Measurements from ENCODE around the gene PRKCD. TPM values are rescaled to one million over a fixed set of nuclear protein-coding genes. Genes with fewer than 3 reads are reported as not detected.

PRKCD gene
- total RNA-seq, 2 experiments from 2014 or later, result 13.3 to 108 TPM

DNA sequence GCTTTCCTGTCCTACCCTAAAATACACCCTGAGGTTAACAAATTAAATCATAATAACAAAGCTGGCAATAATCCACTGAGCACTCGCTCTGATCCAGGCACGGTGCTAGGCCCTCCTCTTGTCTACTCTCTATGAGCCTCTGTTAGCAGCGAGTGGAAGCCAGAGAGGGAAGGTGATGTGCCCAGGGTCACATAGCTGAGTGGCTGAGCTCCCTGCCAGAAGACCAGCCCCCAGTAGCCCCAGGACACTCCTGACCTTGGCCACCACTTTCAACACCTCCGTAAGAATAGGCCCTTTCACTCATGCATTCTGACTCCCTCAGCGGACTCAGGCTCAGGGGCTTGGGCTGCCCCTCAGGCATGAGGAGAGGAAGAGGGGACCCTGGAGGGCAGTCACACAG, 9.5 kb upstream of the PRKCD start:
- Histone ChIP-seq H4K20me1 (ENCODE audit: insufficient read depth, low read length) (no peaks in the 10 kb centered on the region), H3K36me3 (ENCODE audit: insufficient read depth, low read length) (no peaks in the 10 kb centered on the region), H3K4me2 (ENCODE audit: low read length) (no peak overlapping the region), H3K79me2 (ENCODE audit: insufficient read depth, low read depth, low read length) (no peaks in the 10 kb centered on the region), H2AFZ (ENCODE audit: low read length) (no peak overlapping the region), H3K27ac (ENCODE audit: low read depth, low read length, poor library complexity, severe bottlenecking) (no peak overlapping the region), H3K4me1 (ENCODE audit: insufficient read depth, low read length, poor library complexity, severe bottlenecking) (no peaks in the 10 kb centered on the region), H3K9me2 (ENCODE audit: insufficient read depth, low read length) (no peaks in the 10 kb centered on the region), H3K9me3 (ENCODE audit: low read length) (no peaks in the 10 kb centered on the region), H3K4me3 (ENCODE audit: low read depth, low read length, poor library complexity, severe bottlenecking) (no peak overlapping the region)
- ChIA-PET CTCF (ENCODE audit: unreplicated experiment) (no interaction called here), POLR2A (interaction anchor here (0.7 to 0.9 kb wide), 2 partner anchors 9 to 20 kb away, joined by 3 read pairs; partner anchors contain the start of gene PRKCD)
- no peak for DNase-seq (ENCODE audit: low spot score)
- intact Hi-C loops (cut with micrococcal nuclease; ENCODE audit: unreplicated experiment), result no loop called here
- TF ChIP-seq, protein P1, sequence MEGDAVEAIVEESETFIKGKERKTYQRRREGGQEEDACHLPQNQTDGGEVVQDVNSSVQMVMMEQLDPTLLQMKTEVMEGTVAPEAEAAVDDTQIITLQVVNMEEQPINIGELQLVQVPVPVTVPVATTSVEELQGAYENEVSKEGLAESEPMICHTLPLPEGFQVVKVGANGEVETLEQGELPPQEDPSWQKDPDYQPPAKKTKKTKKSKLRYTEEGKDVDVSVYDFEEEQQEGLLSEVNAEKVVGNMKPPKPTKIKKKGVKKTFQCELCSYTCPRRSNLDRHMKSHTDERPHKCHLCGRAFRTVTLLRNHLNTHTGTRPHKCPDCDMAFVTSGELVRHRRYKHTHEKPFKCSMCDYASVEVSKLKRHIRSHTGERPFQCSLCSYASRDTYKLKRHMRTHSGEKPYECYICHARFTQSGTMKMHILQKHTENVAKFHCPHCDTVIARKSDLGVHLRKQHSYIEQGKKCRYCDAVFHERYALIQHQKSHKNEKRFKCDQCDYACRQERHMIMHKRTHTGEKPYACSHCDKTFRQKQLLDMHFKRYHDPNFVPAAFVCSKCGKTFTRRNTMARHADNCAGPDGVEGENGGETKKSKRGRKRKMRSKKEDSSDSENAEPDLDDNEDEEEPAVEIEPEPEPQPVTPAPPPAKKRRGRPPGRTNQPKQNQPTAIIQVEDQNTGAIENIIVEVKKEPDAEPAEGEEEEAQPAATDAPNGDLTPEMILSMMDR (conservative IDR thresholded peaks at IDR 0.05; ENCODE audit: low read length), result no peak
- no peak for TF ChIP-seq EZH2phosphoT487 (IDR thresholded peaks at IDR 0.05; ENCODE audit: borderline replicate concordance, low read depth, low read length)
- no TSS peak for BruUV-seq (replicated peaks)

DNA sequence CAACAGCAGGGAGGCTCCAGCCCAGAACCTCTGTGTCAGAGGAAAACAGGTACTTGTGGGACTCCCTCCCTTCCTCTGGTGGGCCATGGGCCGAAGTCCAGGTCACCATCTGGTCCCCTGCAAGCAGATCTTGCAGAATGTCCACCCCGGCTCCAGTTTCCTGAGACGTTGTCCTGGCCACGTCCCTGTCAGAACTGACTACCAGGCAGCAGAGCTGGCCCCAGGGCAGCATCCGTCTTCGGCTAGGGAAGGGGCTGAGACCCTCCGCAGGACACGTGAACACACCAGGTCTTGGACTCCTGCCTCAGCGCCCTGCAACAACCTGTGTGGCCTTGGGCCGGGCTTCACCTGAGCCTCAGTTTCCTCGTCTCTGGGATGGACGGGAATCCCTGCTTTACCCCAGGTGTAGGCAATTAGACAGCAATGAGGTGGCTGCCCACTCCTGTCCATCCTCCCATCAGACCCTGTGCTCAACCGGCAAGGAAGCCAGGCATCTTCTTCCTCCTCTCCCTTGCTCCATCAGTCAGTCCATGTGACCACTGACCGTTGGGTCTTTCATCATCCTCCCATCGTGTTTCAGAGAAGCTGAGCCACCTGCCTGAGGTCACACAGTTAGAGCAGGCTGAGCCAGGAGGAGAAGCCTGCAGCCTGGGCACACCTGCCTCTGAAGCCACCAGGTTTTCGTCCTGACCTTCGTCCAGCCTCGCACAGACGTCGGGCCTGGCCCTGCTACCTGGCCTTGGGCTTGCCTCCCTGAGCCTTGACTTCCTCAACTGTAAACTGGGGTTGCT, 8.9 kb upstream of the PRKCD start:
- no peaks in the 10 kb centered on the region for H3K9me3 ChIP-seq (ENCODE audit: low read length)
- CTCF ChIA-PET (ENCODE audit: unreplicated experiment), result no interaction called here
- no peak overlapping the region for H2AFZ ChIP-seq (ENCODE audit: low read length)
- POLR2A ChIA-PET, result interaction anchor here (0.7 to 0.9 kb wide), 2 partner anchors 8 to 20 kb away, joined by 3 read pairs; partner anchors contain the start of gene PRKCD
- intact Hi-C loops (cut with micrococcal nuclease; ENCODE audit: unreplicated experiment), result no loop called here
- no peak overlapping the region for H3K4me2 ChIP-seq (ENCODE audit: low read length)
- no TSS peak for BruUV-seq (replicated peaks)
- no peaks in the 10 kb centered on the region for H3K9me2 ChIP-seq (ENCODE audit: insufficient read depth, low read length)
- no peaks in the 10 kb centered on the region for H3K36me3 ChIP-seq (ENCODE audit: insufficient read depth, low read length)
- H4K20me1 ChIP-seq (ENCODE audit: insufficient read depth, low read length), result no peaks in the 10 kb centered on the region
- no peak for DNase-seq (ENCODE audit: low spot score)
- peaks cover 5% of the 10 kb centered on the region for H3K4me1 ChIP-seq (ENCODE audit: insufficient read depth, low read length, poor library complexity, severe bottlenecking)
- H3K79me2 ChIP-seq (ENCODE audit: insufficient read depth, low read depth, low read length), result no peaks in the 10 kb centered on the region
- H3K27ac ChIP-seq (ENCODE audit: low read depth, low read length, poor library complexity, severe bottlenecking), result no peak overlapping the region
- no peak overlapping the region for H3K4me3 ChIP-seq (ENCODE audit: low read depth, low read length, poor library complexity, severe bottlenecking)
- TF ChIP-seq, protein P1 (conservative IDR thresholded peaks at IDR 0.05; ENCODE audit: low read length), result no peak
- TF ChIP-seq EZH2phosphoT487 (IDR thresholded peaks at IDR 0.05; ENCODE audit: borderline replicate concordance, low read depth, low read length), result no peak

DNA sequence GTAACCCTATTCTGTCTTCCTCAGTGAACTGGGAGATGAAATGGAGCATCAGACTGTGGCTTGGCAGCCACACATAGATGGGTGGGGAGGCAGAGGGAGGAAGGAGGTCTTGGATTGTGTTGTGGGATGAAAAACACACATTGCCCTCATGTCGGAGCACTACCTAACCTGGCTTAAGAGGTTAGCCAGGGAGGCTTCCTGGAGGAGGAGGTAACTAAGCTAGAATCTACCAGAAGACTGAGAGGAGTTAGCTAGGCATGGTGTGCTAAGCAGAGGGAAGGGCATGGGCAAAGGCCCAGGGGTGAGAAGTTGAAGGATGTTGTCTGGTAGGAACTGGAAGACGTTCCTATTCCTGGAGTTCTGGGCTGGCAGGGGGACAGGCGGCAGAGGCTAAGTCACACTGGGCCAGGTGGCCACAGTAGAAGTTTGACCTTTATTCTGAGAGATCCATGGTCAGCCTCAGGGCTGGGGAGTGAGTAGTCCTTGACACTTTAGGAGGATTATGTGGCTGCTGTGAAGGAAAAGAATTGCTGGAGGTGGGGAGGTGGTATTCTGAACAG, 7.7 kb upstream of the PRKCD start:
- TF ChIP-seq, protein P1 (conservative IDR thresholded peaks at IDR 0.05; ENCODE audit: low read length), result no peak
- no peak for TF ChIP-seq EZH2phosphoT487 (IDR thresholded peaks at IDR 0.05; ENCODE audit: borderline replicate concordance, low read depth, low read length)
- H3K4me2 ChIP-seq (ENCODE audit: low read length), result no peak overlapping the region
- no TSS peak for BruUV-seq (replicated peaks)
- H3K4me1 ChIP-seq (ENCODE audit: insufficient read depth, low read length, poor library complexity, severe bottlenecking), result peaks cover 18% of the 10 kb centered on the region
- no peak overlapping the region for H2AFZ ChIP-seq (ENCODE audit: low read length)
- CTCF ChIA-PET (ENCODE audit: unreplicated experiment), result interaction anchor here (0.6 to 0.8 kb wide), 2 partner anchors 43 to 68 kb away, joined by 3 read pairs; no protein-coding TSS in a partner anchor
- no peaks in the 10 kb centered on the region for H3K79me2 ChIP-seq (ENCODE audit: insufficient read depth, low read depth, low read length)
- H3K27ac ChIP-seq (ENCODE audit: low read depth, low read length, poor library complexity, severe bottlenecking), result no peak overlapping the region
- no peaks in the 10 kb centered on the region for H3K9me3 ChIP-seq (ENCODE audit: low read length)
- intact Hi-C loops (cut with micrococcal nuclease; ENCODE audit: unreplicated experiment), result no loop called here
- DNase-seq (ENCODE audit: low spot score), result no peak
- POLR2A ChIA-PET, result no interaction called here
- H4K20me1 ChIP-seq (ENCODE audit: insufficient read depth, low read length), result no peaks in the 10 kb centered on the region
- H3K4me3 ChIP-seq (ENCODE audit: low read depth, low read length, poor library complexity, severe bottlenecking), result no peak overlapping the region
- H3K36me3 ChIP-seq (ENCODE audit: insufficient read depth, low read length), result no peaks in the 10 kb centered on the region
- no peaks in the 10 kb centered on the region for H3K9me2 ChIP-seq (ENCODE audit: insufficient read depth, low read length)
